T47D (cell line): ENCODE results near the gene EPS8L2.

Experiments used
- DNase-seq, 2 experiments: peaks; one replicate each; pipeline versions ENCODE4 v3.0.0 to v3.0.0-alpha.2; 2011 to 2012; ENCODE audit warnings: low read depth in 1 of 2, low spot score in 1 of 2
- JUND ChIP-seq: IDR thresholded peaks from 2 replicates; pipeline ENCODE4 v1.6.1; 2012; ENCODE audit warnings: low read depth
- in situ Hi-C: cut with HindIII; loops from 2 replicates; pipeline ENCODE4 v1.10.0; 2016; ENCODE audit warnings: low sequenced_read_pairs, low pct_unique_long_range_greater_than_20kb

Gene EPS8L2

GRCh38 chr11:705646-706438 is at the start of gene EPS8L2:
Gene EPS8L2, plus strand, starts transcription at chr11:706231. Its CDS starts 3,177 bp downstream, at chr11:709408.
- peak; percentile 62 to 89 for DNase-seq
- no peak for TF ChIP-seq JUND
- in situ Hi-C loops: no loop called here

GRCh38 chr11:656426-656825 is 49.6 kb upstream of the EPS8L2 start:
- no peak for TF ChIP-seq JUND
- no peak for DNase-seq
- in situ Hi-C loops: no loop called here

DNA sequence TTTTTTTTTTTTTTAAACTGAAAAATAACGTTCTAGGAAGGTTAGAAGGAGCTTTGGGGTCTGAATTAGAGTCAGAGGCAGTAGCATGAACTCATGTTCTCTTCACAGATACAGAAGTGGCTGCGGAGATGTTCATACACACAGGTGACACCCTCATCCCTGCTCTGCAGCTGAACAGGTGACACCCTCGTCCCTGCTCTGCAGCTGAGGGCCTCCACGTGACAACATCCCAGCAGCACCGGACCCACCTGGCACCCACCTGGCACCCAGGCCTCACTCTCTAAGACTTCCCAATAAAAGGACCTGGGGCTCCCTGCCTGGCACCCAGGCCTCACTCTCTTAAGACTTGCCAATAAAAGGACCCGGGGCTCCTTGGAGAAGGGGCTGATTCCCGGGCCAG is 49.2 kb upstream of the EPS8L2 start:
- no peak for DNase-seq
- TF ChIP-seq JUND: no peak
- in situ Hi-C loops: no loop called here

DNA sequence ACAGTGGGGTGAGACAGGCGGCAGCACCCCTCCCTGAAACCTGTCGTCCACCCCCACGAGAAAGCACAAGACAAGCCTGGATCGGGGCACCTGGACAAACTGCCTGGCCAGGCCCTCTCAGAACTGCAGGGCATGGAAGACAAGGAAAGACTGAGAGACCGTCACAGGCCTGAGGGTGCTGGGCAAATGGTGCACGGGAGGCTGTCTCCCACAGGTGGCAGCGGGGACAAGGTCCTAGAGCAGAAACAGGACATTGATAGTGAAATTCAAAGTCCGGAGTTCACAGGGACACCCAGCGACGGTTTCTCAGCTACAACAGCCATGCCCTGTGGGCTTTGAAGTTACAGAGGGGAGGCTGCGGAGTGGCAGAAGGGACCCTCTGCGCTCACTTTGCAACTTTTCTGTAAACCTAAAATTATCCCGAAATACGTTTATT is 48.3 kb upstream of the EPS8L2 start:
- no peak for DNase-seq
- in situ Hi-C loops: no loop called here
- no peak for TF ChIP-seq JUND

DNA sequence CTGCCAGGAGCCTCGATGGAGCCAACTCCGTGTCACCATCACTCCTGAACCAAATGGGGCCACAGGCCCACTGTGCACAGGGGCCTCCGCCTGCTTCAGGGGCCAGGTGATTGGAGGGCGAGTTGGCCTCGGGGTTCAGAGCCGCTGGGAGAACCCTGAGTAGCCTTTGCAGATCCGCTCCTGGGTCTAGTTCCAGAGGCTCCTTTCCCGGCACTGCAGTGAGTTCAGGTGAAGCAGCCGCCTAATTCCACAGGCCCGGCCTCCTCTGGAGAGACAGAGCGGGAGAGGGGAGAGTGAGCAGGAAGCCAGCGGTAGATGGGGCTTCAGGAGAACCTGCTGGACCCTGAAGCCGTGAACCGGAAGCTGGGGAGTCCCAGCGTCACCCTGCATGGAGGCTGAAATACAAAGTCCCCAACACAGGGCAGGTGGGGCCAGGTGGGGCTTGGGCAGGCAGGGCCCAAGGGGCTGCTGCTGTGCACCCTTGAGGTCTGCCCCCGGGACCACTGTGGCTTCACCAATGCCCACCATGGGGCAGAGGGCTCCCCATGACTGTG is 46.4 kb upstream of the EPS8L2 start:
- no peak for DNase-seq
- TF ChIP-seq JUND: no peak
- in situ Hi-C loops: no loop called here

GRCh38 chr11:660281-660680 is 45.8 kb upstream of the EPS8L2 start:
- TF ChIP-seq JUND: no peak
- DNase-seq: no peak
- in situ Hi-C loops: no loop called here

DNA sequence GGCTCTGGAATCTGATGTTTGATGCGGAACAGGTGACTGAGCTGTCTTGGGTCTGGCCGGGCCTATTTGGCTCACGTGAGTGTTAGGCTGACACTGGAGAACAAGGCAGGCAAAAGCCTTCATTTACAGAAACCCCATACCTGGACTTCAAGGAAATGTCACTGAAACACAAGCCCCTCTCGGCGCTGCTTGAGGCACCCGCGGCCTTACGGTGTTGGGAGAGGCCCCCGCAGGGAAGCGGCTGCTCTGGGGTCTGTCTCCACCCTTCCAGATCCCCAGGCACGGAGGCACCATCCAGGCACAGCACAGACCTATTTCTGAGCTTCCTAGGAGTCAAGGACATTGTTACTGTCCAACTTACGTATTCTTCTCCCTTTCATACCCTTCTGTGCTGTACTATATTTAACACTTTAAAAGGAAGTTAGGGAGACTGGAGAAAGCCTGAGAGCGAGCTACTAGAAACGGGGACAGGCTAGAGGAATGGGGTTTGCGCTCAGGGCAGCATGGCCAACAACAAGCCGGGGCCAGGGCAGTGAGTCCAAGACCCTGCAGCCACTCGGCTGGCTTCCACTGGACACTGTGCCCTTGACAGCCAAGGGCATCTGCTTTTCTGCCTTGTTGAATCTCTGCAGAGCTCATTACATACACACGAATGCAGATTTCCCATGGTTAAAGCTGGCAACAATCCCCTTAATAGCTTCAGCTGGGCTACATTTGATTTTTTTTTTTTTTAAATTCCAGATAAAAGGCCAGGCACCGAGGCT is 45.2 kb upstream of the EPS8L2 start:
- no peak for TF ChIP-seq JUND
- in situ Hi-C loops: no loop called here
- DNase-seq: no peak

GRCh38 chr11:662689-663274 is 43.2 kb upstream of the EPS8L2 start:
- no peak for TF ChIP-seq JUND
- DNase-seq: peak; percentile 53 to 72
- in situ Hi-C loops: no loop called here

DNA sequence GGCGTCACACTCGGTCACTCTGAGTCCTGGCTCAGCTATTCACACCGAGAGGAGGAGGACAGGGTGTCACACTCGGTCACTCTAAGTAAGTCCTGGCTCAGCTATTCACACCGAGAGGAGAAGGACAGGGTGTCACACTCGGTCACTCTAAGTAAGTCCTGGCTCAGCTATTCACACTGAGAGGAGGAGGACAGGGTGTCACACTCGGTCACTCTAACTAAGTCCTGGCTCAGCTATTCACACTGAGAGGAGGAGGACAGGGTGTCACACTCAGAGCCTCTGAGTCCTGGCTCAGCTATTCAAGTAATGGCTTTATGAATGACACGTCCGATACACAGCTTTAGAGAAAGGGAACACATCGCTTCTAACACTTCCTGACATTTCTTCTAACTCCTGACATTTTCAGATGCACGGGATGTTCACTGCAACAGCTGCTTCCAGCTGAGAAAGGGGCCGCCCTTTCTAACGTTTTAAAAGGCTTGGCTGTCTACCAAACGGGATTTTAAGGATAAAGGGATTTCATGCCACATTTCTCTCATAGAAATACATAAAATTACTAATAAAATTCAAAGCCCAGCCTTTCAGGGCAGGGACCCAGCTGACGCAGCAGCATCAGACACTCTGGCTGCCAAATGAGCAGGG is 40.8 kb upstream of the EPS8L2 start:
- DNase-seq: no peak
- no peak for TF ChIP-seq JUND
- in situ Hi-C loops: no loop called here

DNA sequence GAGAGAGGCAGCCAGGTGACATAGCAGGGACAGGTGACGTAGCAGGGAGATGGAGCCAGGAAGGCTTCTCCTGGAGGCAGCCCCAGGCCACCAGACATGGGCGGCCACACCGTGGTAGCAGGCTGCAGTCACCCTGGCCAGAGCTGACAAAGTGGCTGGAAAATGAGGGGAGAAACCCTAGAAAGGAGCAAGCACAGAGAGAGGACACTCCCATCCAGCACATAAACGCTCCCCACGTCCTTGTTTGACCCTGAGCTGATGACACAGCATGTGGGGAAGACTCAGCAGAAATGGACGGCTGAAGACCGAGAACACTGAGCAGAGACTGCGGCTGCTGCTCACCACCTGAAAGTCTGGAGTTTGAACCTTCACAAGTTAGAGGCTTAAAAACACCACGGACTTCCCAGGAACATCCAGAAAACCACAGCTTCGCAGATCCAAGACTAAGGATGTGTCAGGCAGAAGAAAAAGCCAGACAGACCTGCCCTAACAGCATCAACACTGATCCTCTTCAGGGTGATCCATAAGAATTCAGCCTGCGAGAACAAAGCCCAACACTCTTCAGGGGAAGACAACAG is 40.2 kb upstream of the EPS8L2 start:
- DNase-seq: no peak
- in situ Hi-C loops: no loop called here
- TF ChIP-seq JUND: no peak

DNA sequence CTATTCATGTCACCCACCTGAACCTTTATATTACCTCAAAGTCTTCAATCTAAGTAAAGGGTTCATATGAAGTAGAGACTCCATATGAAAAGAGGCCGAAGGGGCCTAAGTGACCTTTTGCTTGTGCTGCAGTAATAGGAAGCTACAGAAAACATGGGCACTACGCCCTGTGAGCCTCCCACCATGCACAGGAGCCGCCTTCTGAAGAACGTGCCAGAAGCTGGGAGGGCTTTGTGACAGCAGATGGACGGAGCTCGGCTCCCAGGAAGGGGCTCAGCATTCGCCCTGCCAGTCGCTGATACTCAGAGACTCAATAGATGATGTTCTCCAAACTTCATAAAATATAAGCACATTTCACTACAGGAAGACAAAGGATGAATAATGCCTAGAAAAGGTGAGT is 32.2 kb upstream of the EPS8L2 start:
- in situ Hi-C loops: no loop called here
- TF ChIP-seq JUND: no peak
- DNase-seq: no peak

DNA sequence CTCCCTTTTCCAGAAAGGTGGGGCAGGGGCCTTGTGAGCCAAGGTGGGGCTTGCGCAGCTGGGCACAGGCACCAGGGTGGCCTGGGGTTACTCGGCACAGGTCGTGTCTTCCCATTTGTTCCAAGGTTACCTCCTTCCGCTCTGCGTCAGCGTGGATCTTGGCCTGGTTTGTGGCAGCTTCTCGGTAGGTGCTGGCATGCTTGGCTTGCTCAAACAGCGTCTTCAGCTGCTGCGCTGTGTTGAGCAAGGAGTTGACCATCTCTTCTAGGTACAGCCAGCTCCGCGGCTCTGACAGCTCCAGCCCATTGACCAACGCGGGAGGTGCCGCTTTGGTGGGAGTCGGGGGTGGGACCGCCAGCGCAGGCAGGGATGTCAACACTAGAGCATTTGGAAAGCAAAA is 31.6 kb upstream of the EPS8L2 start:
- in situ Hi-C loops: no loop called here

More for the DNA sequence above, 31.6 kb upstream of the EPS8L2 start:
- no peak for DNase-seq
- no peak for TF ChIP-seq JUND
